GM12872 (cell line): ENCODE measurements around the gene KCNH5.

ENCODE experiments used
- CTCF ChIP-seq: IDR thresholded peaks from 3 replicates; pipeline ENCODE4 v1.5.1; 2011; ENCODE audit warnings: low read depth, mild to moderate bottlenecking, low read length, moderate library complexity; ENCODE audit not compliant: insufficient read depth

KCNH5 gene

GRCh38 chr14:62692490-62693106 is 352.7 kb downstream of the KCNH5 start:
- TF ChIP-seq CTCF, result no peak

- no peak for TF ChIP-seq CTCF
Observed at GRCh38 chr14:62691647-62692489, 353.4 kb downstream of the KCNH5 start.

GRCh38 chr14:62689733-62690132 is 355.5 kb downstream of the KCNH5 start:
- no peak for TF ChIP-seq CTCF

GRCh38 chr14:62687818-62688217 is 357.4 kb downstream of the KCNH5 start:
- no peak for TF ChIP-seq CTCF

- TF ChIP-seq CTCF, result no peak
Observed at GRCh38 chr14:62684376-62684775, 360.9 kb downstream of the KCNH5 start.

GRCh38 chr14:62682208-62682607 is 363.1 kb downstream of the KCNH5 start:
- TF ChIP-seq CTCF, result no peak

GRCh38 chr14:62674563-62675237 is 370.6 kb downstream of the KCNH5 start:
- TF ChIP-seq CTCF, result no peak
